ENCODE measurements around the gene GSTCD. TPM values are rescaled to one million over a fixed set of nuclear protein-coding genes. Genes with fewer than 3 reads are reported as not detected.

The GSTCD gene
- total RNA-seq, 1 experiment from 2014 or later = 21.7 TPM

- H3K36me3 Mint-ChIP-seq = peaks cover 60% of the 10 kb centered on the region
- CTCF ChIA-PET = no interaction called here
- TF ChIP-seq MYBL2 (CRISPR knock-in tag; IDR thresholded peaks at IDR 0.05) (no peak), TEAD4 (CRISPR knock-in tag; IDR thresholded peaks at IDR 0.05) (no peak), ZNF121 (CRISPR knock-in tag; IDR thresholded peaks at IDR 0.05) (no peak), RORB (CRISPR knock-in tag; IDR thresholded peaks at IDR 0.05) (no peak), SMAD3 (CRISPR knock-in tag; IDR thresholded peaks at IDR 0.05; ENCODE audit: borderline replicate concordance) (no peak), NFYB (CRISPR knock-in tag; conservative IDR thresholded peaks at IDR 0.05; ENCODE audit: low read depth) (no peak), ZBTB21 (CRISPR knock-in tag; IDR thresholded peaks at IDR 0.05; ENCODE audit: borderline replicate concordance) (no peak), HMGA2 (CRISPR knock-in tag; IDR thresholded peaks at IDR 0.05) (no peak), ZNF396 (CRISPR knock-in tag; IDR thresholded peaks at IDR 0.05; ENCODE audit: borderline replicate concordance) (no peak), ELF4 (CRISPR knock-in tag; IDR thresholded peaks at IDR 0.05; ENCODE audit: low read depth) (no peak)
- TF ChIP-seq, protein P1, sequence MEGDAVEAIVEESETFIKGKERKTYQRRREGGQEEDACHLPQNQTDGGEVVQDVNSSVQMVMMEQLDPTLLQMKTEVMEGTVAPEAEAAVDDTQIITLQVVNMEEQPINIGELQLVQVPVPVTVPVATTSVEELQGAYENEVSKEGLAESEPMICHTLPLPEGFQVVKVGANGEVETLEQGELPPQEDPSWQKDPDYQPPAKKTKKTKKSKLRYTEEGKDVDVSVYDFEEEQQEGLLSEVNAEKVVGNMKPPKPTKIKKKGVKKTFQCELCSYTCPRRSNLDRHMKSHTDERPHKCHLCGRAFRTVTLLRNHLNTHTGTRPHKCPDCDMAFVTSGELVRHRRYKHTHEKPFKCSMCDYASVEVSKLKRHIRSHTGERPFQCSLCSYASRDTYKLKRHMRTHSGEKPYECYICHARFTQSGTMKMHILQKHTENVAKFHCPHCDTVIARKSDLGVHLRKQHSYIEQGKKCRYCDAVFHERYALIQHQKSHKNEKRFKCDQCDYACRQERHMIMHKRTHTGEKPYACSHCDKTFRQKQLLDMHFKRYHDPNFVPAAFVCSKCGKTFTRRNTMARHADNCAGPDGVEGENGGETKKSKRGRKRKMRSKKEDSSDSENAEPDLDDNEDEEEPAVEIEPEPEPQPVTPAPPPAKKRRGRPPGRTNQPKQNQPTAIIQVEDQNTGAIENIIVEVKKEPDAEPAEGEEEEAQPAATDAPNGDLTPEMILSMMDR (IDR thresholded peaks at IDR 0.05) = no peak
- TF ChIP-seq, protein P2, sequence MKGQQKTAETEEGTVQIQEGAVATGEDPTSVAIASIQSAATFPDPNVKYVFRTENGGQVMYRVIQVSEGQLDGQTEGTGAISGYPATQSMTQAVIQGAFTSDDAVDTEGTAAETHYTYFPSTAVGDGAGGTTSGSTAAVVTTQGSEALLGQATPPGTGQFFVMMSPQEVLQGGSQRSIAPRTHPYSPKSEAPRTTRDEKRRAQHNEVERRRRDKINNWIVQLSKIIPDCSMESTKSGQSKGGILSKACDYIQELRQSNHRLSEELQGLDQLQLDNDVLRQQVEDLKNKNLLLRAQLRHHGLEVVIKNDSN (CRISPR knock-in tag; IDR thresholded peaks at IDR 0.05) = no peak
- TF ChIP-seq, protein P3, sequence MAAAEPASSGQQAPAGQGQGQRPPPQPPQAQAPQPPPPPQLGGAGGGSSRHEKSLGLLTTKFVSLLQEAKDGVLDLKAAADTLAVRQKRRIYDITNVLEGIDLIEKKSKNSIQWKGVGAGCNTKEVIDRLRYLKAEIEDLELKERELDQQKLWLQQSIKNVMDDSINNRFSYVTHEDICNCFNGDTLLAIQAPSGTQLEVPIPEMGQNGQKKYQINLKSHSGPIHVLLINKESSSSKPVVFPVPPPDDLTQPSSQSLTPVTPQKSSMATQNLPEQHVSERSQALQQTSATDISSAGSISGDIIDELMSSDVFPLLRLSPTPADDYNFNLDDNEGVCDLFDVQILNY (CRISPR knock-in tag; IDR thresholded peaks at IDR 0.05) = no peak
- TF ChIP-seq, protein P4, sequence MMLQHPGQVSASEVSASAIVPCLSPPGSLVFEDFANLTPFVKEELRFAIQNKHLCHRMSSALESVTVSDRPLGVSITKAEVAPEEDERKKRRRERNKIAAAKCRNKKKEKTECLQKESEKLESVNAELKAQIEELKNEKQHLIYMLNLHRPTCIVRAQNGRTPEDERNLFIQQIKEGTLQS (CRISPR knock-in tag; conservative IDR thresholded peaks at IDR 0.05) = no peak
- TF ChIP-seq, protein P5, sequence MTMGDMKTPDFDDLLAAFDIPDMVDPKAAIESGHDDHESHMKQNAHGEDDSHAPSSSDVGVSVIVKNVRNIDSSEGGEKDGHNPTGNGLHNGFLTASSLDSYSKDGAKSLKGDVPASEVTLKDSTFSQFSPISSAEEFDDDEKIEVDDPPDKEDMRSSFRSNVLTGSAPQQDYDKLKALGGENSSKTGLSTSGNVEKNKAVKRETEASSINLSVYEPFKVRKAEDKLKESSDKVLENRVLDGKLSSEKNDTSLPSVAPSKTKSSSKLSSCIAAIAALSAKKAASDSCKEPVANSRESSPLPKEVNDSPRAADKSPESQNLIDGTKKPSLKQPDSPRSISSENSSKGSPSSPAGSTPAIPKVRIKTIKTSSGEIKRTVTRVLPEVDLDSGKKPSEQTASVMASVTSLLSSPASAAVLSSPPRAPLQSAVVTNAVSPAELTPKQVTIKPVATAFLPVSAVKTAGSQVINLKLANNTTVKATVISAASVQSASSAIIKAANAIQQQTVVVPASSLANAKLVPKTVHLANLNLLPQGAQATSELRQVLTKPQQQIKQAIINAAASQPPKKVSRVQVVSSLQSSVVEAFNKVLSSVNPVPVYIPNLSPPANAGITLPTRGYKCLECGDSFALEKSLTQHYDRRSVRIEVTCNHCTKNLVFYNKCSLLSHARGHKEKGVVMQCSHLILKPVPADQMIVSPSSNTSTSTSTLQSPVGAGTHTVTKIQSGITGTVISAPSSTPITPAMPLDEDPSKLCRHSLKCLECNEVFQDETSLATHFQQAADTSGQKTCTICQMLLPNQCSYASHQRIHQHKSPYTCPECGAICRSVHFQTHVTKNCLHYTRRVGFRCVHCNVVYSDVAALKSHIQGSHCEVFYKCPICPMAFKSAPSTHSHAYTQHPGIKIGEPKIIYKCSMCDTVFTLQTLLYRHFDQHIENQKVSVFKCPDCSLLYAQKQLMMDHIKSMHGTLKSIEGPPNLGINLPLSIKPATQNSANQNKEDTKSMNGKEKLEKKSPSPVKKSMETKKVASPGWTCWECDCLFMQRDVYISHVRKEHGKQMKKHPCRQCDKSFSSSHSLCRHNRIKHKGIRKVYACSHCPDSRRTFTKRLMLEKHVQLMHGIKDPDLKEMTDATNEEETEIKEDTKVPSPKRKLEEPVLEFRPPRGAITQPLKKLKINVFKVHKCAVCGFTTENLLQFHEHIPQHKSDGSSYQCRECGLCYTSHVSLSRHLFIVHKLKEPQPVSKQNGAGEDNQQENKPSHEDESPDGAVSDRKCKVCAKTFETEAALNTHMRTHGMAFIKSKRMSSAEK (CRISPR knock-in tag; IDR thresholded peaks at IDR 0.05; ENCODE audit: borderline replicate concordance) = no peak
- TF ChIP-seq, protein P6, sequence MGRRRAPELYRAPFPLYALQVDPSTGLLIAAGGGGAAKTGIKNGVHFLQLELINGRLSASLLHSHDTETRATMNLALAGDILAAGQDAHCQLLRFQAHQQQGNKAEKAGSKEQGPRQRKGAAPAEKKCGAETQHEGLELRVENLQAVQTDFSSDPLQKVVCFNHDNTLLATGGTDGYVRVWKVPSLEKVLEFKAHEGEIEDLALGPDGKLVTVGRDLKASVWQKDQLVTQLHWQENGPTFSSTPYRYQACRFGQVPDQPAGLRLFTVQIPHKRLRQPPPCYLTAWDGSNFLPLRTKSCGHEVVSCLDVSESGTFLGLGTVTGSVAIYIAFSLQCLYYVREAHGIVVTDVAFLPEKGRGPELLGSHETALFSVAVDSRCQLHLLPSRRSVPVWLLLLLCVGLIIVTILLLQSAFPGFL (CRISPR knock-in tag; IDR thresholded peaks at IDR 0.05; ENCODE audit: borderline replicate concordance) = no peak
- TF ChIP-seq, protein P7, sequence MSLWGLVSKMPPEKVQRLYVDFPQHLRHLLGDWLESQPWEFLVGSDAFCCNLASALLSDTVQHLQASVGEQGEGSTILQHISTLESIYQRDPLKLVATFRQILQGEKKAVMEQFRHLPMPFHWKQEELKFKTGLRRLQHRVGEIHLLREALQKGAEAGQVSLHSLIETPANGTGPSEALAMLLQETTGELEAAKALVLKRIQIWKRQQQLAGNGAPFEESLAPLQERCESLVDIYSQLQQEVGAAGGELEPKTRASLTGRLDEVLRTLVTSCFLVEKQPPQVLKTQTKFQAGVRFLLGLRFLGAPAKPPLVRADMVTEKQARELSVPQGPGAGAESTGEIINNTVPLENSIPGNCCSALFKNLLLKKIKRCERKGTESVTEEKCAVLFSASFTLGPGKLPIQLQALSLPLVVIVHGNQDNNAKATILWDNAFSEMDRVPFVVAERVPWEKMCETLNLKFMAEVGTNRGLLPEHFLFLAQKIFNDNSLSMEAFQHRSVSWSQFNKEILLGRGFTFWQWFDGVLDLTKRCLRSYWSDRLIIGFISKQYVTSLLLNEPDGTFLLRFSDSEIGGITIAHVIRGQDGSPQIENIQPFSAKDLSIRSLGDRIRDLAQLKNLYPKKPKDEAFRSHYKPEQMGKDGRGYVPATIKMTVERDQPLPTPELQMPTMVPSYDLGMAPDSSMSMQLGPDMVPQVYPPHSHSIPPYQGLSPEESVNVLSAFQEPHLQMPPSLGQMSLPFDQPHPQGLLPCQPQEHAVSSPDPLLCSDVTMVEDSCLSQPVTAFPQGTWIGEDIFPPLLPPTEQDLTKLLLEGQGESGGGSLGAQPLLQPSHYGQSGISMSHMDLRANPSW (CRISPR knock-in tag; conservative IDR thresholded peaks at IDR 0.05; ENCODE audit: low read depth) = no peak
- POLR2A ChIA-PET = no interaction called here
- no peak overlapping the region for H3K4me3 Mint-ChIP-seq
- no peak overlapping the region for H3K27ac Mint-ChIP-seq
- peaks cover 7% of the 10 kb centered on the region for H3K27me3 Mint-ChIP-seq (ENCODE audit: low read depth)
- DNase-seq (ENCODE audit: low spot score) (no peak), ATAC-seq (no peak)
- H3K4me1 Mint-ChIP-seq = no peaks in the 10 kb centered on the region
- peaks cover 83% of the 10 kb centered on the region for H3K9me3 Mint-ChIP-seq
Measured at GRCh38 chr4:105858466-105859040, 150.0 kb downstream of the GSTCD start.

Data from WTC11 (cell line).